HG03442 (cell line): ENCODE measurements around the gene ZNF621.
"Not testable (repeated sequence)": the region's sequence is repeated elsewhere in the genome, so short reads cannot be mapped to it uniquely, and the experiment has no call there.

Experiments
- ATAC-seq: cut with Tn5 transposase; IDR thresholded peaks from one replicate; pipeline ENCODE4 v1.9.1; 2021; ENCODE audit warnings: mild to moderate bottlenecking, moderate library complexity; ENCODE audit not compliant: unreplicated experiment

Gene ZNF621

GRCh38 chr3:40532252-40532651 is 7.5 kb downstream of the ZNF621 start:
- ATAC-seq = no peak

GRCh38 chr3:40534283-40534682 is 9.5 kb downstream of the ZNF621 start:
- no peak for ATAC-seq

- no peak for ATAC-seq
Measured at GRCh38 chr3:40546816-40547215, 22.1 kb downstream of the ZNF621 start.

GRCh38 chr3:40550167-40550566 is 25.4 kb downstream of the ZNF621 start:
- ATAC-seq = no peak

- ATAC-seq = no peak
Measured at GRCh38 chr3:40557575-40558161, 32.9 kb downstream of the ZNF621 start.

GRCh38 chr3:40562482-40562881 is 37.7 kb downstream of the ZNF621 start:
- ATAC-seq = not testable (repeated sequence)

GRCh38 chr3:40565629-40566028 is 40.9 kb downstream of the ZNF621 start:
- not testable (repeated sequence) for ATAC-seq

- ATAC-seq = peak; percentile 41
Measured at GRCh38 chr3:40566694-40567093, 41.9 kb downstream of the ZNF621 start.

- no peak for ATAC-seq
Measured at GRCh38 chr3:40572588-40572987, 47.8 kb downstream of the ZNF621 start.

GRCh38 chr3:40574050-40574449 is 49.3 kb downstream of the ZNF621 start:
- ATAC-seq = no peak

GRCh38 chr3:40574661-40575060 is 49.9 kb downstream of the ZNF621 start:
- no peak for ATAC-seq

- no peak for ATAC-seq
Measured at GRCh38 chr3:40576396-40576795, 51.6 kb downstream of the ZNF621 start.

- peak; percentile 56 for ATAC-seq
Measured at GRCh38 chr3:40580494-40581091, 55.8 kb downstream of the ZNF621 start.

GRCh38 chr3:40581166-40581565 is 56.4 kb downstream of the ZNF621 start:
- no peak for ATAC-seq

- no peak for ATAC-seq
Measured at GRCh38 chr3:40582401-40583027, 57.8 kb downstream of the ZNF621 start.

GRCh38 chr3:40583691-40584090 is 58.9 kb downstream of the ZNF621 start:
- no peak for ATAC-seq

GRCh38 chr3:40584625-40585189 is 59.9 kb downstream of the ZNF621 start:
- ATAC-seq = peak; percentile 71

GRCh38 chr3:40585381-40586016 is 60.7 kb downstream of the ZNF621 start:
- peak; percentile 44 for ATAC-seq

- no peak for ATAC-seq
Measured at GRCh38 chr3:40586901-40587300, 62.1 kb downstream of the ZNF621 start.

- no peak for ATAC-seq
Measured at GRCh38 chr3:40588406-40588805, 63.6 kb downstream of the ZNF621 start.
